Natural killer cell (primary cell): ENCODE data around the gene IRS1. TPM values are rescaled to one million over a fixed set of nuclear protein-coding genes. Genes with fewer than 3 reads are reported as not detected.

Source experiments
- ATAC-seq, 3 donors: fragments of 150-1000 bp in 2 of 3; fragments of 200-7000 bp in 1 of 3; cut with Tn5 transposase; 1 replicate in 1 of 3; 2 replicates in 2 of 3; pipeline ENCODE4 v1.10.0; 2021; ENCODE audit warnings: mild to moderate bottlenecking in 2 of 3, moderate library complexity in 2 of 3
- DNase-seq, 2 donors: peaks; one replicate each; pipeline versions ENCODE4 v3.0.0 to v3.0.0-alpha.2; 2013 to 2021; ENCODE audit warnings: mixed read lengths in 1 of 2
- H3K27ac ChIP-seq: one replicate; pipeline ENCODE4 v1.5.1; 2013; ENCODE audit warnings: mild to moderate bottlenecking, low read length
- H3K27me3 ChIP-seq: one replicate; pipeline ENCODE4 v1.6.1; 2013; ENCODE audit warnings: low read length; ENCODE audit not compliant: control insufficient read depth, insufficient read depth
- H3K36me3 ChIP-seq: one replicate; pipeline ENCODE4 v1.6.1; 2013; ENCODE audit warnings: low read length; ENCODE audit not compliant: control insufficient read depth, insufficient read depth
- H3K4me1 ChIP-seq: one replicate; pipeline ENCODE4 v1.6.1; 2013; ENCODE audit warnings: low read length; ENCODE audit not compliant: control insufficient read depth, insufficient read depth
- H3K4me3 ChIP-seq: one replicate; pipeline ENCODE4 v1.5.1; 2013; ENCODE audit warnings: low read length
- H3K9me3 ChIP-seq: one replicate; pipeline ENCODE4 v1.6.1; 2013; ENCODE audit warnings: low read length; ENCODE audit not compliant: control insufficient read depth, insufficient read depth
- H3K27ac Mint-ChIP-seq, 2 donors: one replicate each; pipeline ENCODE4 v1.8.0; 2022; ENCODE audit warnings: mild to moderate bottlenecking in 2 of 2, mixed read lengths in 2 of 2, moderate library complexity in 1 of 2
- H3K27me3 Mint-ChIP-seq, 2 donors: one replicate each; pipeline ENCODE4 v1.8.0; 2022; ENCODE audit warnings: low read depth in 2 of 2, mixed read lengths in 2 of 2
- H3K36me3 Mint-ChIP-seq: one replicate; pipeline ENCODE4 v1.8.0; 2022; ENCODE audit warnings: mixed read lengths
- H3K4me1 Mint-ChIP-seq, 2 donors: one replicate each; pipeline ENCODE4 v1.8.0; 2022; ENCODE audit warnings: mixed read lengths in 2 of 2
- H3K4me3 Mint-ChIP-seq: one replicate; pipeline ENCODE4 v1.8.0; 2022; ENCODE audit warnings: mild to moderate bottlenecking, moderate library complexity, mixed read lengths
- H3K9me3 Mint-ChIP-seq, 2 donors: one replicate each; pipeline ENCODE4 v1.8.0; 2022; ENCODE audit warnings: mixed read lengths in 2 of 2
- WGBS: methylation state at CpG from one replicate; pipeline ENCODE4 v1.1.7; 2013; ENCODE audit warnings: missing lambda C conversion rate; ENCODE audit not compliant: insufficient coverage; 5-methylcytosine and 5-hydroxymethylcytosine counted together
- intact Hi-C: fragments of 100-400 bp; cut with micrococcal nuclease; formaldehyde crosslinking; loops from one replicate; pipeline ENCODE4 v1.14.2; 2022
- total RNA-seq, 4 donors: library from RNA; stranded (reverse); fragments of 120-200 nt in 1 of 4; gene quantifications; one replicate each; pipeline versions ENCODE4 v1.2.3 to v1.2.4, GENCODE V29; 2013 to 2022
- TF ChIP-seq, protein P1 (sequence below): fragments of 200-600 bp; IDR thresholded peaks from one replicate; pipeline ENCODE4 v1.8.0; 2022; ENCODE audit warnings: antibody characterized with exemption

The IRS1 gene
- total RNA-seq, 3 donors from 2014 or later (not counting 1 experiment from before 2014, with no cell fraction given), result 0.09 to 0.55 (median 0.36) TPM

DNA sequence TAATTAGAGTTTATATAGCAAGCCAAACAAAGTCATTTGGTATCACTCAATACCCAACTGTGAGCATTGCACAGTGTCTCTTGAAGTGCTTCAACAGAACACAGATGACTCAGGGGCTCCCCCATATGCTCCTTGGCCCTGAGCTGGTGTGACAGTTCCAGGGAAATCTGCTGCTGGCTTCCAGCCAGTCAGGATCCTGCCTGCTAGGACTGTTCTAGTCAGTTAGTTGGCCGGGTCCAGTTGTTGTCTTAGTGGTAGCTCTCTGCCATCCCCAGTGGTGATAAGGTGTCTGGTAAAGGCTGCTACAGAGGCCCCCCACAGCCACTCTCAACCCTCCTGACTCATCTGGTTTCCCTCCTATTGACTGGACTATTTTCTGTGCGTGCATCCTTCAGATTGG is 100.3 kb downstream of the IRS1 start:
- no peak for ATAC-seq

DNA sequence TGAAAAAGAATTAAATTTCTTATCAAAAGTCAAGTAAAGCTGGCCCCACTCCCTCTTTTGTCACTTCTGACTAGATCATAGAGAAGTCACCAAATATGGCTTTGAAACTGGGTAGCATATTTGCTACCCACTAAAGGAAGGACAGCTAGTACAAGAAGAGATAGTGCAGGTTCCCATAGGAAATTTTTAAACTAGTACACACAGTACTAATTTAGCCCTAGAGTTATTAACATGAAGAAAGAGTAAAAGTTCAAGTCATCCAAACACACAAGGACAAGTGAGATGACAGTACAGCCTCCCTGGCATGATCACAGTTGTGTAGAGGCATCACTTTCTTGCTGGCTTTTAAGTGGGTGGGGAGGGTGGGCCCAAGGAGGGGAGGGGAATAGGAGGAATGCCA is 100.9 kb downstream of the IRS1 start:
- intact Hi-C loops, result no loop called here

More for the DNA sequence above, 100.3 kb downstream of the IRS1 start:
- 100% methylated on average over 2 of the region's 2 CpGs for WGBS
- DNase-seq, result no peak
- no peaks in the 10 kb centered on the region for H3K36me3 ChIP-seq
- no peaks in the 10 kb centered on the region for H3K9me3 ChIP-seq
- Mint-ChIP-seq H3K27me3 (peaks cover 0 to 16% of the 10 kb centered on the region in 2 donors), H3K36me3 (no peaks in the 10 kb centered on the region), H3K9me3 (no peaks in the 10 kb centered on the region), H3K4me3 (no peak overlapping the region), H3K27ac (no peak overlapping the region), H3K4me1 (no peaks in the 10 kb centered on the region)
- TF ChIP-seq, protein P1, sequence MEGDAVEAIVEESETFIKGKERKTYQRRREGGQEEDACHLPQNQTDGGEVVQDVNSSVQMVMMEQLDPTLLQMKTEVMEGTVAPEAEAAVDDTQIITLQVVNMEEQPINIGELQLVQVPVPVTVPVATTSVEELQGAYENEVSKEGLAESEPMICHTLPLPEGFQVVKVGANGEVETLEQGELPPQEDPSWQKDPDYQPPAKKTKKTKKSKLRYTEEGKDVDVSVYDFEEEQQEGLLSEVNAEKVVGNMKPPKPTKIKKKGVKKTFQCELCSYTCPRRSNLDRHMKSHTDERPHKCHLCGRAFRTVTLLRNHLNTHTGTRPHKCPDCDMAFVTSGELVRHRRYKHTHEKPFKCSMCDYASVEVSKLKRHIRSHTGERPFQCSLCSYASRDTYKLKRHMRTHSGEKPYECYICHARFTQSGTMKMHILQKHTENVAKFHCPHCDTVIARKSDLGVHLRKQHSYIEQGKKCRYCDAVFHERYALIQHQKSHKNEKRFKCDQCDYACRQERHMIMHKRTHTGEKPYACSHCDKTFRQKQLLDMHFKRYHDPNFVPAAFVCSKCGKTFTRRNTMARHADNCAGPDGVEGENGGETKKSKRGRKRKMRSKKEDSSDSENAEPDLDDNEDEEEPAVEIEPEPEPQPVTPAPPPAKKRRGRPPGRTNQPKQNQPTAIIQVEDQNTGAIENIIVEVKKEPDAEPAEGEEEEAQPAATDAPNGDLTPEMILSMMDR, result no peak
- H3K4me1 ChIP-seq, result no peaks in the 10 kb centered on the region
- no peak overlapping the region for H3K27ac ChIP-seq
- intact Hi-C loops, result no loop called here
- H3K4me3 ChIP-seq, result no peak overlapping the region
- no peaks in the 10 kb centered on the region for H3K27me3 ChIP-seq

DNA sequence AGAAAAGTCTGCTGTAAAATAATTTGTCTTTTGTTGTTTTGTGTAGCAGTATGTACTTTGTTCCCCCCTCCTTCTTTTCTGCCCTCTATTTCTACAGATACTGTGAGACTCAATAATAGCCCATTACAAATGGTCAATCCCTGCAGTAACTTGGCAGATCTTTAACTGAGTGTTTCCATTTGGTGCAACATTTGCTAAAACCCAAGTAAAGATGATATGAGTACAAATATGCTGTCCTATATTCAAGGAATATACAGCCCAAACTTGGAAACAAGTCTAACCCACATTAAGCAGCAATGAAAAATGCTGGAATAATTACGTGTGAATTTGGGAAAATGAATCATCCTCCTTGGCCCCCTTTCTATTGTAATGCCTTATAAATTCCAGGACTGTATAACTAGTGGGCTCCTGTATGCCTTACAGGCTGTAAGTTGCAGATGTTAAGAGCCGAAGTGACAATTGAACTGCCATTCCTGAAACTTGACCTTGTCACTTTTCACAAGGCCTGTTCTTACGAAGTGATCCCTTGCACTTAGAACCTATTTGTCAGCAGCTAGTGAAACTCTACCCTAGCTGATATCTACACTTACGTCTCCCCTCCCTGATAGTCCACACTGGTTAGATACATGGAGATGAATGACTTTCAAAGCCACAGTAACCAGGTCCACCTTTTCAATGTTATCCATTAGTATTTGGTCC is 104.9 kb downstream of the IRS1 start:
- WGBS, result 85% methylated on average over 4 of the region's 4 CpGs
- Histone ChIP-seq H3K27me3 (no peaks in the 10 kb centered on the region), H3K4me1 (no peaks in the 10 kb centered on the region), H3K4me3 (no peak overlapping the region), H3K27ac (no peak overlapping the region), H3K36me3 (no peaks in the 10 kb centered on the region), H3K9me3 (no peaks in the 10 kb centered on the region)
- no peak overlapping the region for H3K4me3 Mint-ChIP-seq
- H3K27me3 Mint-ChIP-seq, result peaks cover 0 to 29% of the 10 kb centered on the region in 2 donors
- no peaks in the 10 kb centered on the region for H3K4me1 Mint-ChIP-seq
- no peaks in the 10 kb centered on the region for H3K9me3 Mint-ChIP-seq
- H3K36me3 Mint-ChIP-seq, result no peaks in the 10 kb centered on the region
- DNase-seq, result no peak
- TF ChIP-seq, protein P1, result no peak
- intact Hi-C loops, result no loop called here
- no peak overlapping the region for H3K27ac Mint-ChIP-seq
- ATAC-seq, result no peak

More for the DNA sequence above, 100.9 kb downstream of the IRS1 start:
- TF ChIP-seq, protein P1, result no peak
- no peaks in the 10 kb centered on the region for H3K4me1 Mint-ChIP-seq
- H3K27ac Mint-ChIP-seq, result no peak overlapping the region
- ATAC-seq (no peak), DNase-seq (no peak)
- Histone ChIP-seq H3K4me3 (no peak overlapping the region), H3K27ac (no peak overlapping the region), H3K4me1 (no peaks in the 10 kb centered on the region), H3K9me3 (no peaks in the 10 kb centered on the region), H3K27me3 (no peaks in the 10 kb centered on the region), H3K36me3 (no peaks in the 10 kb centered on the region)
- H3K36me3 Mint-ChIP-seq, result no peaks in the 10 kb centered on the region
- peaks cover 0 to 23% of the 10 kb centered on the region in 2 donors for H3K27me3 Mint-ChIP-seq
- no peaks in the 10 kb centered on the region for H3K9me3 Mint-ChIP-seq
- H3K4me3 Mint-ChIP-seq, result no peak overlapping the region

- WGBS, result 30% methylated on average over 3 of the region's 4 CpGs
- Mint-ChIP-seq H3K27me3 (peaks cover 0 to 29% of the 10 kb centered on the region in 2 donors), H3K4me1 (no peaks in the 10 kb centered on the region), H3K4me3 (no peak overlapping the region), H3K27ac (no peak overlapping the region), H3K9me3 (no peaks in the 10 kb centered on the region), H3K36me3 (no peaks in the 10 kb centered on the region)
- H3K36me3 ChIP-seq, result no peaks in the 10 kb centered on the region
- TF ChIP-seq, protein P1, result no peak
- H3K27me3 ChIP-seq, result no peaks in the 10 kb centered on the region
- H3K27ac ChIP-seq, result no peak overlapping the region
- intact Hi-C loops, result no loop called here
- H3K4me3 ChIP-seq, result no peak overlapping the region
- no peak for DNase-seq
- H3K9me3 ChIP-seq, result no peaks in the 10 kb centered on the region
- no peaks in the 10 kb centered on the region for H3K4me1 ChIP-seq
- ATAC-seq, result no peak
Observed at GRCh38 chr2:226694149-226694548, 105.5 kb downstream of the IRS1 start.
